Thoracic aorta (tissue), 2 donors: ENCODE results near the gene SLC9A8. TPM values are rescaled to one million over a fixed set of nuclear protein-coding genes. Genes with fewer than 3 reads are reported as not detected.

Experiments used
- ATAC-seq: fragments of 150-250 bp; one replicate; pipeline ENCODE4 v1.8.0; 2017; ENCODE audit warnings: low read depth; ENCODE audit not compliant: insufficient number of reproducible peaks, low FRiP score
- DNase-seq: peaks from one replicate; pipeline ENCODE4 v3.0.0-alpha.2; 2020; ENCODE audit warnings: low spot score
- H3K27ac ChIP-seq, 2 donors: fragments of 200-600 bp; sonication (generic); 1 replicate in 1 of 2; 2 replicates in 1 of 2; pipeline ENCODE4 v1.5.1; 2016; ENCODE audit warnings: mild to moderate bottlenecking in 2 of 2, moderate library complexity in 2 of 2
- H3K27me3 ChIP-seq: fragments of 200-600 bp; sonication (generic); replicated peaks from 2 replicates; pipeline ENCODE4 v1.6.0; 2016; ENCODE audit warnings: mild to moderate bottlenecking; ENCODE audit not compliant: insufficient read depth
- H3K36me3 ChIP-seq: fragments of 200-600 bp; sonication (generic); one replicate; pipeline ENCODE4 v1.5.1; 2016
- H3K4me1 ChIP-seq, 2 donors: fragments of 200-600 bp; sonication (generic); 1 replicate in 1 of 2; 2 replicates in 1 of 2; pipeline versions ENCODE4 v1.5.1 to v1.6.0; 2016; ENCODE audit warnings: low read depth in 2 of 2, mild to moderate bottlenecking in 1 of 2; ENCODE audit not compliant: control insufficient read depth in 1 of 2
- H3K4me3 ChIP-seq: fragments of 200-600 bp; sonication (generic); 2 replicates; pipeline ENCODE4 v1.5.1; 2016; ENCODE audit warnings: mild to moderate bottlenecking
- H3K9me3 ChIP-seq: fragments of 200-600 bp; sonication (generic); 2 replicates; pipeline ENCODE4 v1.5.1; 2016
- total RNA-seq, 2 donors: library from RNA; depleted of rRNA; stranded (reverse); fragments of >200 nt; gene quantifications; one replicate each; pipeline versions ENCODE4 v1.1.0 to v1.2.3, GENCODE V29; 2016
- TF ChIP-seq, protein P1 (sequence below): fragments of 200-600 bp; sonication (generic); IDR thresholded peaks from one replicate; pipeline ENCODE4 v1.5.1; 2019; ENCODE audit warnings: antibody characterized with exemption

Gene SLC9A8
- total RNA-seq, 2 donors from 2014 or later: 9.2 to 14.3 TPM

DNA sequence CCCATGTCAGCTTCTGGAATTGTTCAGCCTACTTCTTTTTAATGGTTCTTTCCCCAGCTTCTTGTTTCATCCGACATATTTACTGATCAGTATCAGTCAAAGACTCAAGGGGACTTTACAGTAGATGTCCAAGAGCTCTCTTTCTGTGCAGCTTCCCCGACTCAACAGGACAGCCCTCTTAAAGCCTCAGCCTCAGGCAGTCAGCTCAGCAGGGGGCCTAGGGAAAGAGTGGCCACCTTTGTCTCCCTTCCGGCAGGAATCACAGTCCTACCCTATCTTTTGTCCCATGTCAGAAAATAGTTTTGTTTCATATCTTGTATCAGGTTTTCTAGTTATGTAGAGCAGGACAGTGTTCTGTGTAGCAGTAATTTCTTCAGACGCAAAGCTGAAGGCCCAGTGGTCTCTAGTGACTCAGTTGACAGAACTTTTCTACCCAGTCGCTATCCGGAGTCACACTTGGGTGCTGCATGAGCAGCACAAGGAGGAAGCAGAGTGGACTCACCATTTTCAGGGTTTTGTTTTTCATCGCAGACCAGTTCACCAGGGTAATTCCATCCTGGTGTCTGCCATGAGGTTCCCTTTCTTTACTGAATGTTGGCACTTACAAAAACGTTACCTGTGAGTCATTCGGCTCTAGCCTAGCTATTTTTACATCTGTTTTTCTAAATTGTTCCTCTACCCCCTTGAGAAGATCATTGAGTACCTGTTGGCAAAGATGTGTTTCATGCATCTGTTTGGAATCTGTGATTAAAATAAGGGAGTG lies 55.0 kb downstream of the SLC9A8 start:
- DNase-seq (no peak), ATAC-seq (no peak)
- Histone ChIP-seq H3K27me3 (no peaks in the 10 kb centered on the region), H3K27ac (peak overlapping the region; percentile 53 to 87), H3K4me1 (peaks cover 28 to 51% of the 10 kb centered on the region in 2 donors), H3K4me3 (no peak overlapping the region), H3K9me3 (no peaks in the 10 kb centered on the region), H3K36me3 (no peaks in the 10 kb centered on the region)
- TF ChIP-seq, protein P1, sequence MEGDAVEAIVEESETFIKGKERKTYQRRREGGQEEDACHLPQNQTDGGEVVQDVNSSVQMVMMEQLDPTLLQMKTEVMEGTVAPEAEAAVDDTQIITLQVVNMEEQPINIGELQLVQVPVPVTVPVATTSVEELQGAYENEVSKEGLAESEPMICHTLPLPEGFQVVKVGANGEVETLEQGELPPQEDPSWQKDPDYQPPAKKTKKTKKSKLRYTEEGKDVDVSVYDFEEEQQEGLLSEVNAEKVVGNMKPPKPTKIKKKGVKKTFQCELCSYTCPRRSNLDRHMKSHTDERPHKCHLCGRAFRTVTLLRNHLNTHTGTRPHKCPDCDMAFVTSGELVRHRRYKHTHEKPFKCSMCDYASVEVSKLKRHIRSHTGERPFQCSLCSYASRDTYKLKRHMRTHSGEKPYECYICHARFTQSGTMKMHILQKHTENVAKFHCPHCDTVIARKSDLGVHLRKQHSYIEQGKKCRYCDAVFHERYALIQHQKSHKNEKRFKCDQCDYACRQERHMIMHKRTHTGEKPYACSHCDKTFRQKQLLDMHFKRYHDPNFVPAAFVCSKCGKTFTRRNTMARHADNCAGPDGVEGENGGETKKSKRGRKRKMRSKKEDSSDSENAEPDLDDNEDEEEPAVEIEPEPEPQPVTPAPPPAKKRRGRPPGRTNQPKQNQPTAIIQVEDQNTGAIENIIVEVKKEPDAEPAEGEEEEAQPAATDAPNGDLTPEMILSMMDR: no peak

DNA sequence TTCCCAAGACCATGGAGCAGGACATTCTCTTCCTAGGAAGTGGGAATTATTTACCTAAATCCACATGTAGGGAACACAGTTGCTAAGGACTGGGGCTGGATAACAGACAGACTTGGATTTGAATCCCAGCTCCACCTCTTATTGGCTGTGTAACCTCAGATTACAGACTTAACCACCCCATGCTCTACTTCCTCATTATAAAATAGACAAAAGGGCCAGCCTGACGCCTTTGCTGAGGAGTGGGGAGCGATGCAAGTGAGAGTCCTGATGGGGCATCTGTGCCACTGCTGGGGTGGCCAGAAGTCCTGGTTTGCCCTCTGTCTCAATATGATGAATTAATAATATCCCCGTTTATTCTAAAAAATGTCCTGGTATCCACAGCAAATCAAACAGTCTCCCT lies 55.9 kb downstream of the SLC9A8 start:
- Histone ChIP-seq H3K36me3 (no peaks in the 10 kb centered on the region), H3K27ac (peak overlapping the region; percentile 53 to 87), H3K27me3 (no peaks in the 10 kb centered on the region), H3K4me3 (no peak overlapping the region), H3K4me1 (peaks cover 28 to 51% of the 10 kb centered on the region in 2 donors), H3K9me3 (no peaks in the 10 kb centered on the region)
- TF ChIP-seq, protein P1: no peak
- DNase-seq (no peak), ATAC-seq (no peak)

DNA sequence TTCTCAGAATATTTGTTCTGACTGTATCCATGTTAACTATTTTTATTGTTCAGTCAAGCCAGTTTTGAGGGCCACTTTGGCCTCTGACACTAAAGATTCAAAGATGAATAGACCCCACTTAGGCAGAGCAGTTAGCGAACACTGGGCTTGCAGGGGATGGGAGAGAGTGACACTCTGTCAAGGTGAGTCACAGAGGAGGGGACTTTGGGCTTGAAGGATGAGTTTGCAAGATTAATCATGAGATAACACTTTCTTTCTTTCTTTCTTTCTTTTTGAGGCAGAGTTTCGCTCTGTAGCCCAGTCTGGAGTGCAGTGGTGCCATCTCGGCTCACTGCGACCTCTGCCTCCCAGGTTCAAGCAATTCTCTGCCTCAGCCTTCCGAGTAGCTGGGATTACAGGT lies 56.3 kb downstream of the SLC9A8 start:
- TF ChIP-seq, protein P1: no peak
- no peak for ATAC-seq
- no peaks in the 10 kb centered on the region for H3K27me3 ChIP-seq
- H3K9me3 ChIP-seq: no peaks in the 10 kb centered on the region
- no peak overlapping the region for H3K4me3 ChIP-seq
- no peak for DNase-seq
- peak overlapping the region; percentile 53 to 87 for H3K27ac ChIP-seq
- H3K36me3 ChIP-seq: no peaks in the 10 kb centered on the region
- peaks cover 28 to 51% of the 10 kb centered on the region in 2 donors for H3K4me1 ChIP-seq

DNA sequence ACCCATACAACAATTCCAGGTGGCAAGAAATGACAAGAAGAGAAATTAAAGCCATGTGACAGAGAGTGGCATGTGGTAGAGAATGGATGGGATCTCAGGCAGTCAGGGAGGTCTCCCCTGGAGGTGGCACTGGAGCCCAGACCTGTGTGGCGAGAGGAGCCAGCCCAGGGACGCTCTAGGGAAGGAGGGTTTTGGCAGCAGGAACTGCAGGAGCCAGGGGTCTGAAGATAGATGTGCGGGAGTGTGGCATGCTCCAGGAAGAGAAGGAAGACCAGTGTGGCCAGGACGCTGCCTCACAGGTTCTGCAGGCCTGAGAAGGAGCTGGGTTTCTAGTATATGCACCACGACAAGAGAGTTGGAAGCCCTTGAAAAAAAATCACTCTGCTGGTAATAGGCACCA lies 57.6 kb downstream of the SLC9A8 start:
- Histone ChIP-seq H3K4me3 (no peak overlapping the region), H3K27me3 (no peaks in the 10 kb centered on the region), H3K9me3 (no peaks in the 10 kb centered on the region), H3K36me3 (no peaks in the 10 kb centered on the region), H3K27ac (peak overlapping the region in 1 of 2 donors; percentile 87), H3K4me1 (peaks cover 32 to 63% of the 10 kb centered on the region in 2 donors)
- no peak for ATAC-seq
- DNase-seq: no peak
- TF ChIP-seq, protein P1: no peak

DNA sequence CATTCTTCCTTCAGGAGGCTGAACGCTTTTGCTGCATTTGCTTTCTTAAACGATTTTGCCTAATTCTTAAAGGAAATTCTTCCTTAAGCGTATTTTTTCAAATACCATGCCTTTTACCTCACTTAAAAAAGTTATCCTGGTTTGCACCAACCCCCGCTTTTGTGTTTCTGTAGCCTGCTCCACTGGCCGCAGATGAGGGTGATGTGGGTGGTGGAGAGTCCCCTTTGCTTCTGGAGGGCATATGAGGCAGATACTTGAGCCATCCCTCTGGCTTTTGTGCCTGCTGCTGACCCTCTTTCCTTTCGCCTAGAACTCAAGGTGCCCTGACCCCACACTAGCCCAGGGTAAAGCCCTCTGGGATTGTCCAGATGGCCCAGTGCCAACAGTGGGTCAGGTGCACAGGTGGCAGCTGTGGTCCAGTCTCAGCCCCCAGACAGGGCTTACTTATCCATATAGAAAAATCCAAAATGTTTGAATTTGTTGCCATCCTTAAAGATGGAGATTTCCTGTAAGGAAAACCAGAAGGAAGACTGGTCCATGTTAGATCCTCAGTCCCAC lies 58.8 kb downstream of the SLC9A8 start:
- no peak for ATAC-seq
- Histone ChIP-seq H3K27ac (peak overlapping the region in 1 of 2 donors; percentile 25), H3K4me3 (no peak overlapping the region), H3K4me1 (peaks cover 35 to 63% of the 10 kb centered on the region in 2 donors), H3K27me3 (no peaks in the 10 kb centered on the region), H3K36me3 (no peaks in the 10 kb centered on the region), H3K9me3 (no peaks in the 10 kb centered on the region)
- TF ChIP-seq, protein P1: no peak
- no peak for DNase-seq
